HG03025 (cell line): ENCODE data around the gene MTMR4.
"Not testable (repeated sequence)": the region's sequence is repeated elsewhere in the genome, so short reads cannot be mapped to it uniquely, and the experiment has no call there.

ENCODE experiments used
- ATAC-seq: cut with Tn5 transposase; IDR thresholded peaks from one replicate; pipeline ENCODE4 v1.9.1; 2021; ENCODE audit warnings: mild to moderate bottlenecking, moderate library complexity; ENCODE audit not compliant: unreplicated experiment, low FRiP score

Gene MTMR4

GRCh38 chr17:58498177-58498828 lies 16.1 kb downstream of the MTMR4 start:
- ATAC-seq, result no peak

GRCh38 chr17:58493506-58493905 lies 20.9 kb downstream of the MTMR4 start:
- no peak for ATAC-seq

GRCh38 chr17:58492238-58493121 lies 22.0 kb downstream of the MTMR4 start:
- ATAC-seq, result no peak

- ATAC-seq, result no peak
Measured at GRCh38 chr17:58491510-58492045, 22.9 kb downstream of the MTMR4 start.

- ATAC-seq, result no peak
Measured at GRCh38 chr17:58488428-58488890, 26.0 kb downstream of the MTMR4 start.

- ATAC-seq, result no peak
Measured at GRCh38 chr17:58487589-58488427, 26.6 kb downstream of the MTMR4 start, which contains the start of gene HSF5. TSS of gene HSF5 (minus strand) at chr17:58488408. CDS start at chr17:58488274, 134 bp downstream.

GRCh38 chr17:58484600-58484999 lies 29.8 kb downstream of the MTMR4 start:
- no peak for ATAC-seq

- not testable (repeated sequence) for ATAC-seq
Measured at GRCh38 chr17:58481798-58482197, 32.6 kb downstream of the MTMR4 start.

GRCh38 chr17:58480090-58480489 lies 34.3 kb downstream of the MTMR4 start:
- no peak for ATAC-seq

GRCh38 chr17:58476812-58477211 lies 37.6 kb downstream of the MTMR4 start:
- no peak for ATAC-seq

GRCh38 chr17:58475985-58476384 lies 38.5 kb downstream of the MTMR4 start:
- ATAC-seq, result no peak

- ATAC-seq, result no peak
Measured at GRCh38 chr17:58470356-58470755, 44.1 kb downstream of the MTMR4 start.

- no peak for ATAC-seq
Measured at GRCh38 chr17:58468944-58469343, 45.5 kb downstream of the MTMR4 start.

- ATAC-seq, result no peak
Measured at GRCh38 chr17:58455491-58455890, 58.9 kb downstream of the MTMR4 start.

GRCh38 chr17:58452738-58453137 lies 61.7 kb downstream of the MTMR4 start:
- no peak for ATAC-seq

- no peak for ATAC-seq
Measured at GRCh38 chr17:58447039-58447975, 67.1 kb downstream of the MTMR4 start.

GRCh38 chr17:58446086-58446485 lies 68.4 kb downstream of the MTMR4 start:
- no peak for ATAC-seq
